ENCODE results near the gene TAL2. TPM values are rescaled to one million over a fixed set of nuclear protein-coding genes. Genes with fewer than 3 reads are reported as not detected.

Gene TAL2
- total RNA-seq, 1 experiment from 2014 or later, result 0.50 TPM

DNA sequence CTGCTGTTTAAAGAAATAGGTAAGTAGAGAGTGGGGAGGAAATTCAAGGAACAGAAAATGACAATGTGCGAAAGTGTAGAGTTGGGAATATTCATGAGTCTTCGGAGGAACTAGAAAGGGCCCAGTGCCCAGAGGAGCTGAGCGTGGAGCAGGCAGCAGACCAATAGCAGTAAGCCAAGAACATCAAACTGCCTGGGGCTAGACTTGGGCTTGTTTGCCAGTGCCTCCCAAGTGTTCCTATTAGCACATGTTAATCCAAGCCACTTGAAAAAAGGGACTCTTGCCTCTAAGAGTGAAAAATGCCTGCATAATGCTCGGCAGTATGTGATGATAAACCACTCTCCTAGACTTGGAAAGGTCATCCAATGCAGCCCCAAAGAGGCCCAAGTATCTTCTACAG lies 1.2 kb upstream of the TAL2 start:
- Histone ChIP-seq H4K5ac (ENCODE audit: insufficient read length, low read depth, low read length) (no peak overlapping the region), H3K23me2 (ENCODE audit: insufficient read length, low read depth, low read length, poor library complexity, severe bottlenecking) (peaks cover 7% of the 10 kb centered on the region)
- DNase-seq, result no peak

More for the DNA sequence above, 1.2 kb upstream of the TAL2 start:
- H2BK20ac ChIP-seq (ENCODE audit: low read depth, low read length, poor library complexity, severe bottlenecking), result no peak overlapping the region
- H3K4me1 Mint-ChIP-seq, result peaks cover 23 to 24% of the 10 kb centered on the region in 2 experiments
- no peak overlapping the region for H3K4me3 Mint-ChIP-seq
- no peaks in the 10 kb centered on the region for H3K9me3 ChIP-seq (ENCODE audit: control insufficient read depth, low read depth, low read length)
- TF ChIP-seq CTCF (conservative IDR thresholded peaks at IDR 0.05), result no peak
- no peak overlapping the region for H3K23ac ChIP-seq (ENCODE audit: insufficient read length, low read depth, low read length)
- H2BK120ac ChIP-seq (ENCODE audit: low read depth, low read length, poor library complexity, severe bottlenecking), result no peak overlapping the region
- H3K36me3 Mint-ChIP-seq (ENCODE audit: insufficient read depth in 1 of 3, low read depth in 3 of 3), result no peaks in the 10 kb centered on the region
- no peak overlapping the region for H2AK5ac ChIP-seq (ENCODE audit: insufficient read length, low read length)
- no peaks in the 10 kb centered on the region; a peak in 1 of 5 replicates for H3K9me3 Mint-ChIP-seq
- H3K27ac ChIP-seq (ENCODE audit: insufficient read length, low read depth, low read length), result no peak overlapping the region
- no peak overlapping the region for H4K8ac ChIP-seq (replicated peaks; ENCODE audit: insufficient read length, low read depth, low read length)
- H4K91ac ChIP-seq (ENCODE audit: insufficient read length, low read depth, low read length), result no peak overlapping the region
- no peak overlapping the region for H2AFZ ChIP-seq (ENCODE audit: low read length)
- peaks cover 12% of the 10 kb centered on the region; the same call in 1 of the 2 replicates for H3K27me3 ChIP-seq (ENCODE audit: insufficient read depth, low read length)
- no peak overlapping the region for H3K56ac ChIP-seq (ENCODE audit: insufficient read length, low read depth, low read length)
- no peaks in the 10 kb centered on the region for H3K79me2 ChIP-seq (ENCODE audit: insufficient read depth, low read length)
- no peak overlapping the region for H3K9ac ChIP-seq (ENCODE audit: extremely low read depth, insufficient read length, low read length)
- WGBS (ENCODE audit: extremely low coverage, insufficient read length, low lambda C conversion rate), result no CpG with 5 or more reads among the region's 4 CpGs
- peaks cover 50% of the 10 kb centered on the region for H3K27me3 Mint-ChIP-seq (ENCODE audit: low read depth)
- no peaks in the 10 kb centered on the region for H4K20me1 ChIP-seq (ENCODE audit: control insufficient read depth, insufficient read depth, insufficient read length)
- H2BK15ac ChIP-seq (ENCODE audit: low read depth, low read length), result no peak overlapping the region
- H3K79me1 ChIP-seq (ENCODE audit: insufficient read depth, low read depth, low read length, poor library complexity, severe bottlenecking), result no peaks in the 10 kb centered on the region
- no peak overlapping the region for H3K4ac ChIP-seq (ENCODE audit: low read depth, low read length)
- H3K4me2 ChIP-seq (ENCODE audit: insufficient read depth, insufficient read length, low read length), result no peak overlapping the region
- no peaks in the 10 kb centered on the region; the same call in 1 of the 2 replicates for H3K4me1 ChIP-seq (ENCODE audit: insufficient read depth, low read length)
- H2BK5ac ChIP-seq (ENCODE audit: insufficient read length, low read length), result no peak overlapping the region
- H3K27ac Mint-ChIP-seq, result no peak overlapping the region
- H3K18ac ChIP-seq (ENCODE audit: insufficient read length, low read depth, low read length), result no peak overlapping the region
- H2BK12ac ChIP-seq (ENCODE audit: insufficient read length, low read depth, low read length), result no peak overlapping the region
- no peak overlapping the region for H3K14ac ChIP-seq (ENCODE audit: insufficient read depth, low read length)
- H3T11ph ChIP-seq (ENCODE audit: low read length), result no peak overlapping the region

Data from H9 (cell line).